ENCODE measurements around the gene P2RY11.

DNA sequence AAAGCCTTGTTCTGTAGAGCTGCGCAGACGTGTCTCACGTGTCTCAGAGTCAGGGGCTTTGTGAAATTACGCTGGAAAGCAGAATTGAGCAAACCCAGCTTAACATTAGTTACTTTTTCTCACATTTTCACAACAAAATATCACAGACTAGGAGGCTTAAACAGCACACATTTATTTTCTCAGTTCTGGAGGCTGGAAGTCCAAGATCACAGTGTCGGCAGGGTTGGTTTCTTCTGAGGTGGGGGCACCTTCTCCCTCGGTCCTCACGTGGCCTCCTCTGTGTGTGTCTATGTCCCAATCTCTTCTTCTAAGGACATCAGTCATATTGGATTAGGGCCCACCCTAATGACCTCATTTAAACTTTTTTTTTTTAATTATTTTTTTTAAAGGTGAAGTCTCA lies 12.9 kb downstream of the P2RY11 start:
- TF ChIP-seq, protein P1, sequence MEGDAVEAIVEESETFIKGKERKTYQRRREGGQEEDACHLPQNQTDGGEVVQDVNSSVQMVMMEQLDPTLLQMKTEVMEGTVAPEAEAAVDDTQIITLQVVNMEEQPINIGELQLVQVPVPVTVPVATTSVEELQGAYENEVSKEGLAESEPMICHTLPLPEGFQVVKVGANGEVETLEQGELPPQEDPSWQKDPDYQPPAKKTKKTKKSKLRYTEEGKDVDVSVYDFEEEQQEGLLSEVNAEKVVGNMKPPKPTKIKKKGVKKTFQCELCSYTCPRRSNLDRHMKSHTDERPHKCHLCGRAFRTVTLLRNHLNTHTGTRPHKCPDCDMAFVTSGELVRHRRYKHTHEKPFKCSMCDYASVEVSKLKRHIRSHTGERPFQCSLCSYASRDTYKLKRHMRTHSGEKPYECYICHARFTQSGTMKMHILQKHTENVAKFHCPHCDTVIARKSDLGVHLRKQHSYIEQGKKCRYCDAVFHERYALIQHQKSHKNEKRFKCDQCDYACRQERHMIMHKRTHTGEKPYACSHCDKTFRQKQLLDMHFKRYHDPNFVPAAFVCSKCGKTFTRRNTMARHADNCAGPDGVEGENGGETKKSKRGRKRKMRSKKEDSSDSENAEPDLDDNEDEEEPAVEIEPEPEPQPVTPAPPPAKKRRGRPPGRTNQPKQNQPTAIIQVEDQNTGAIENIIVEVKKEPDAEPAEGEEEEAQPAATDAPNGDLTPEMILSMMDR (conservative IDR thresholded peaks at IDR 0.05; ENCODE audit: low read length) = no peak
- TF ChIP-seq EZH2phosphoT487 (IDR thresholded peaks at IDR 0.05; ENCODE audit: borderline replicate concordance) = no peak

Measured in Loucy (cell line).